GM12878 (cell line): ENCODE results near the gene ZNF165. TPM values are rescaled to one million over a fixed set of nuclear protein-coding genes. Genes with fewer than 3 reads are reported as not detected.

ENCODE experiments used
- ATF3 ChIP-seq: IDR thresholded peaks from 2 replicates; pipeline ENCODE4 v1.6.1; 2011; ENCODE audit warnings: low read depth, mild to moderate bottlenecking, low read length, moderate library complexity, borderline replicate concordance; ENCODE audit errors: extremely low read depth
- CTCF ChIP-seq, 3 experiments: IDR thresholded peaks in 2 of 3; conservative IDR thresholded peaks in 1 of 3; 2 replicates each; pipeline ENCODE4 v1.5.1; 2011; ENCODE audit warnings: low read depth in 3 of 3, low read length in 3 of 3, mild to moderate bottlenecking in 3 of 3, control low read depth in 2 of 3, moderate library complexity in 2 of 3, inconsistent platforms in 1 of 3, mixed read lengths in 1 of 3; ENCODE audit not compliant: control insufficient read depth in 2 of 3, insufficient read depth in 1 of 3; ENCODE audit errors: extremely low read depth in 1 of 3
- EP300 ChIP-seq, 2 experiments: fragments of 150-350 bp in 1 of 2; IDR thresholded peaks; 2 replicates each; pipeline ENCODE4 v1.6.1; 2011 to 2012; ENCODE audit warnings: low read depth in 2 of 2, low read length in 2 of 2, borderline replicate concordance in 1 of 2, improper control_type of control experiment in 1 of 2, inconsistent platforms in 1 of 2; ENCODE audit not compliant: control insufficient read depth in 1 of 2
- MXI1 ChIP-seq: fragments of 150-350 bp; IDR thresholded peaks from 2 replicates; pipeline ENCODE4 v1.6.1; 2011; ENCODE audit warnings: low read depth, mild to moderate bottlenecking, inconsistent platforms, low read length, improper control_type of control experiment
- SPI1 ChIP-seq: IDR thresholded peaks from 2 replicates; pipeline ENCODE4 v1.6.1; 2011; ENCODE audit warnings: low read depth, mild to moderate bottlenecking, low read length, moderate library complexity, borderline replicate concordance; ENCODE audit not compliant: insufficient read depth
- ZBTB11 ChIP-seq: fragments of 450-650 bp; formaldehyde crosslinking; IDR thresholded peaks from 2 replicates; pipeline ENCODE4 v1.5.0; 2022; ENCODE audit warnings: mild to moderate bottlenecking, missing genetic modification characterization
- polyA plus RNA-seq, 11 experiments: library from polyadenylated mRNA; depleted of rRNA in 4 of 11; unstranded in 6 of 11; stranded (reverse) in 5 of 11; fragments of >200 nt; fragmentation: Nextera tagmentation in 4 of 11; fragmentation: Illumina TruSeq in 1 of 11; extraction: Ambion mirVana in 4 of 11; extraction: Trizol in 1 of 11; gene quantifications; 1 replicate in 1 of 11; 2 replicates in 10 of 11; pipeline versions ENCODE4 v1.2.1 to v1.2.3, GENCODE V29; 2011 to 2016; ENCODE audit warnings: inconsistent platforms in 2 of 11, missing spikeins in 2 of 11, low read depth in 1 of 11
- total RNA-seq, 4 experiments: library from RNA; depleted of rRNA in 3 of 4; stranded (reverse); fragments of >200 nt in 3 of 4; fragmentation: Illumina TruSeq in 1 of 4; extraction: Trizol in 1 of 4; gene quantifications; 2 replicates each; pipeline versions ENCODE4 v1.2.1 to v1.2.3, GENCODE V29; 2013 to 2021
- TF ChIP-seq, protein P1 (sequence below): fragments of 450-650 bp; IDR thresholded peaks from 2 replicates; pipeline ENCODE4 v1.6.1; 2016; ENCODE audit warnings: mild to moderate bottlenecking, moderate library complexity, borderline replicate concordance

ZNF165 gene
- total and polyA plus RNA-seq, 10 of the 15 experiments (the other 5 are each of a cell fraction or from before 2014, with no cell fraction given): 1.1 to 5.0 (median 2.9) TPM

GRCh38 chr6:28080631-28081485 lies 490 bp downstream of the ZNF165 start (continued):
- TF ChIP-seq CTCF (IDR thresholded peaks at IDR 0.05 in 2 of 3, conservative IDR thresholded peaks at IDR 0.05 in 1 of 3; ENCODE audit: control insufficient read depth in 2 of 3, extremely low read depth in 1 of 3, insufficient read depth in 1 of 3, low read depth in 3 of 3, low read length in 3 of 3): no peak
- peak in 1 of 2 experiments; percentile 6; a peak in 1 of 4 replicates for TF ChIP-seq EP300 (IDR thresholded peaks at IDR 0.05; ENCODE audit: borderline replicate concordance in 1 of 2, control insufficient read depth in 1 of 2, low read depth in 2 of 2, low read length in 2 of 2)
- TF ChIP-seq MXI1: peak; percentile 90
- TF ChIP-seq SPI1: no peak
- TF ChIP-seq ZBTB11 (CRISPR knock-in tag): peak; percentile 98
- TF ChIP-seq ATF3: no peak; the same call in 1 of the 2 replicates
- TF ChIP-seq, protein P1, sequence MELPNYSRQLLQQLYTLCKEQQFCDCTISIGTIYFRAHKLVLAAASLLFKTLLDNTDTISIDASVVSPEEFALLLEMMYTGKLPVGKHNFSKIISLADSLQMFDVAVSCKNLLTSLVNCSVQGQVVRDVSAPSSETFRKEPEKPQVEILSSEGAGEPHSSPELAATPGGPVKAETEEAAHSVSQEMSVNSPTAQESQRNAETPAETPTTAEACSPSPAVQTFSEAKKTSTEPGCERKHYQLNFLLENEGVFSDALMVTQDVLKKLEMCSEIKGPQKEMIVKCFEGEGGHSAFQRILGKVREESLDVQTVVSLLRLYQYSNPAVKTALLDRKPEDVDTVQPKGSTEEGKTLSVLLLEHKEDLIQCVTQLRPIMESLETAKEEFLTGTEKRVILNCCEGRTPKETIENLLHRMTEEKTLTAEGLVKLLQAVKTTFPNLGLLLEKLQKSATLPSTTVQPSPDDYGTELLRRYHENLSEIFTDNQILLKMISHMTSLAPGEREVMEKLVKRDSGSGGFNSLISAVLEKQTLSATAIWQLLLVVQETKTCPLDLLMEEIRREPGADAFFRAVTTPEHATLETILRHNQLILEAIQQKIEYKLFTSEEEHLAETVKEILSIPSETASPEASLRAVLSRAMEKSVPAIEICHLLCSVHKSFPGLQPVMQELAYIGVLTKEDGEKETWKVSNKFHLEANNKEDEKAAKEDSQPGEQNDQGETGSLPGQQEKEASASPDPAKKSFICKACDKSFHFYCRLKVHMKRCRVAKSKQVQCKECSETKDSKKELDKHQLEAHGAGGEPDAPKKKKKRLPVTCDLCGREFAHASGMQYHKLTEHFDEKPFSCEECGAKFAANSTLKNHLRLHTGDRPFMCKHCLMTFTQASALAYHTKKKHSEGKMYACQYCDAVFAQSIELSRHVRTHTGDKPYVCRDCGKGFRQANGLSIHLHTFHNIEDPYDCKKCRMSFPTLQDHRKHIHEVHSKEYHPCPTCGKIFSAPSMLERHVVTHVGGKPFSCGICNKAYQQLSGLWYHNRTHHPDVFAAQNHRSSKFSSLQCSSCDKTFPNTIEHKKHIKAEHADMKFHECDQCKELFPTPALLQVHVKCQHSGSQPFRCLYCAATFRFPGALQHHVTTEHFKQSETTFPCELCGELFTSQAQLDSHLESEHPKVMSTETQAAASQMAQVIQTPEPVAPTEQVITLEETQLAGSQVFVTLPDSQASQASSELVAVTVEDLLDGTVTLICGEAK: peak; percentile 100
